ENCODE data around the gene NKX2-4. TPM values are rescaled to one million over a fixed set of nuclear protein-coding genes. Genes with fewer than 3 reads are reported as not detected.

NKX2-4 gene
- total RNA-seq, 1 experiment from 2014 or later = not detected

DNA sequence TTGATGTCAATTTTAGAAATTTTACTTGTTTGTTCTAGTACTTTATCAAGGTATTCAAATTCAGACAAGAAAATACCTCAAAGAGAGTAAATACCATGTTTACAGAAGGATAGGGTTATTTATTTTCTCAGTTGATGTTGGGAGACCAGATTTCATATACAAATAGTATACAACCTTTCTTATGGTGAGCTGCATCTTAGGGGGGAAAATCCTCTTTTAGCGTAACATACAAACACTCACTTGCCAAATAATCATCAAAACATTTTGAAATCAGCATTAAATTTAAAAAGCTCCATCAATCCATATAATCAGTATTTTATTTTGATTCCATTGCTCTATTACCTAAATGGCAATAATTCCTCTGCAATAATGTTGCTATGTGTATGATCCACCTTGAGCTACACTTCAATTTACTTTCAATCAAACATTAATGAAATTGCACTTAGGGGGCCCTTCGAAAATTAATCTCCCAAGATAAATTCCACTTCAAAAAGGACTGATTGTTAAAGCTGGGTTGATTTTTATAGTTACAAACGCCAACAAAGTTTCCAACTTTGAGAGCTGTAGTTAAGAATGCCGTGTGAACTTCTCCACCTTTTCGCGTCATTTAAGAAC lies 2.2 kb downstream of the NKX2-4 start:
- Mint-ChIP-seq H3K9me3 (ENCODE audit: low read depth, unreplicated experiment) (no peaks in the 10 kb centered on the region), H3K27ac (ENCODE audit: unreplicated experiment) (no peak overlapping the region)
- TF ChIP-seq, protein P1, sequence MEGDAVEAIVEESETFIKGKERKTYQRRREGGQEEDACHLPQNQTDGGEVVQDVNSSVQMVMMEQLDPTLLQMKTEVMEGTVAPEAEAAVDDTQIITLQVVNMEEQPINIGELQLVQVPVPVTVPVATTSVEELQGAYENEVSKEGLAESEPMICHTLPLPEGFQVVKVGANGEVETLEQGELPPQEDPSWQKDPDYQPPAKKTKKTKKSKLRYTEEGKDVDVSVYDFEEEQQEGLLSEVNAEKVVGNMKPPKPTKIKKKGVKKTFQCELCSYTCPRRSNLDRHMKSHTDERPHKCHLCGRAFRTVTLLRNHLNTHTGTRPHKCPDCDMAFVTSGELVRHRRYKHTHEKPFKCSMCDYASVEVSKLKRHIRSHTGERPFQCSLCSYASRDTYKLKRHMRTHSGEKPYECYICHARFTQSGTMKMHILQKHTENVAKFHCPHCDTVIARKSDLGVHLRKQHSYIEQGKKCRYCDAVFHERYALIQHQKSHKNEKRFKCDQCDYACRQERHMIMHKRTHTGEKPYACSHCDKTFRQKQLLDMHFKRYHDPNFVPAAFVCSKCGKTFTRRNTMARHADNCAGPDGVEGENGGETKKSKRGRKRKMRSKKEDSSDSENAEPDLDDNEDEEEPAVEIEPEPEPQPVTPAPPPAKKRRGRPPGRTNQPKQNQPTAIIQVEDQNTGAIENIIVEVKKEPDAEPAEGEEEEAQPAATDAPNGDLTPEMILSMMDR (IDR thresholded peaks at IDR 0.05; ENCODE audit: unreplicated experiment) = no peak

DNA sequence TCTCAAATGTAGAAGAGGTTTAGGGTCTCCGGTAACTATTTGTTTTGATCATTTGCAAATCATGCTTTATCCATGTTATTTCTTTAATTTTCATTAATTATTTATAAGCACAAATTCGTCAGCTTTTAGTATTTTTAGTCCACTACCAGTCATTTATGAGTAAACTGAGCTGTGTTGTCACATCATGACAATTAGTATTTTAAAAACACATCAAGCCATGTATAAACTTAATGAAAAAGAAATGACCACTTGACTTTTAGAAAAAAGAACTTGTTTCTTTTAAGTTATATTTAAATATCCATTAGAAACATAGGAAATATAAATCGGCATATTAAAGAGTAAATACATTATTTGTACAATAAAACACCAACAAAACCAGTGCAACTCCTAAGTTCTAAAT lies 2.8 kb downstream of the NKX2-4 start:
- H3K9me3 Mint-ChIP-seq (ENCODE audit: low read depth, unreplicated experiment) = no peaks in the 10 kb centered on the region
- H3K4me3 Mint-ChIP-seq (ENCODE audit: low read depth, unreplicated experiment) = no peak overlapping the region
- H3K27ac Mint-ChIP-seq (ENCODE audit: unreplicated experiment) = no peak overlapping the region
- no peak for DNase-seq
- no peaks in the 10 kb centered on the region for H3K36me3 Mint-ChIP-seq (ENCODE audit: insufficient read depth, unreplicated experiment)
- TF ChIP-seq, protein P1 (IDR thresholded peaks at IDR 0.05; ENCODE audit: unreplicated experiment) = no peak
- H3K4me1 Mint-ChIP-seq (ENCODE audit: low read depth, unreplicated experiment) = no peaks in the 10 kb centered on the region
- no peaks in the 10 kb centered on the region for H3K27me3 Mint-ChIP-seq (ENCODE audit: unreplicated experiment)
- intact Hi-C loops (cut with micrococcal nuclease; ENCODE audit: unreplicated experiment) = no loop called here
- CTCF ChIA-PET = no interaction called here
- BruUV-seq (replicated peaks) = no TSS peak

More for the DNA sequence above, 2.2 kb downstream of the NKX2-4 start:
- no TSS peak for BruUV-seq (replicated peaks)
- DNase-seq = no peak
- Mint-ChIP-seq H3K36me3 (ENCODE audit: insufficient read depth, unreplicated experiment) (no peaks in the 10 kb centered on the region), H3K4me3 (ENCODE audit: low read depth, unreplicated experiment) (no peak overlapping the region), H3K27me3 (ENCODE audit: unreplicated experiment) (no peaks in the 10 kb centered on the region), H3K4me1 (ENCODE audit: low read depth, unreplicated experiment) (no peaks in the 10 kb centered on the region)
- CTCF ChIA-PET = no interaction called here
- intact Hi-C loops (cut with micrococcal nuclease; ENCODE audit: unreplicated experiment) = no loop called here

DNA sequence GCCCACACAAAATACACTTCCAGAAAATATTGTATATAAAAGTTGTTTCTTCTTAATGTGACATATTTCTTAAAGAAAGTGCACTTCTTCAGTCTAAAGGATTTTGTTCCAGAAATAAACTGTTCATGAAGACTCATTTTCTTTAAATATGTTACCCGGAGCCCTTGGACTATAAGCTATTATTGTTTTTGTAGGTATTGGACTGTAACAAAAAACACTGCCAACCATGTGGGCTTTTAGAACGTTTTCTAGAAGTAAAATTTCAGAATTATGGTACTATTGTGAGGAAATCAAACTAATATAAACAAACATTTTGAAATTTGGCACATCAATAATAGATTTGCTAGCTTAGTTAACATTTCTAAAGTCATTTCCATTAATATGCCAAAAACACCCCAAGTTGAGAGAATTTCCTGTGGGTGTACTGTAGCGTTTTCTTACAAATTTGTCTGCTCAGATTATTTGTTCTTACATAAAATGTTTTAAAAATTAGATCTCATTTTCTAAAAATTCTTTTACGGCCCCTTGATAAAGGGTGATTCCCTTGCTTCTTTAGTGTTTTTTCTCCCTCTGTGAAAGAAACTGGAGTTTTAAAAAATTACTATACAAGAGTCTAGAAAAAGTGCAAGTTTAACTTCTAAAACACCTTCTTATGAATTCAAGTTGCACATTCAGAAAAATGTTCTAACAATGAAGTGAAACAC lies 3.4 kb downstream of the NKX2-4 start:
- Mint-ChIP-seq H3K27me3 (ENCODE audit: unreplicated experiment) (no peaks in the 10 kb centered on the region), H3K9me3 (ENCODE audit: low read depth, unreplicated experiment) (no peaks in the 10 kb centered on the region), H3K36me3 (ENCODE audit: insufficient read depth, unreplicated experiment) (no peaks in the 10 kb centered on the region), H3K4me1 (ENCODE audit: low read depth, unreplicated experiment) (no peaks in the 10 kb centered on the region), H3K4me3 (ENCODE audit: low read depth, unreplicated experiment) (no peak overlapping the region), H3K27ac (ENCODE audit: unreplicated experiment) (no peak overlapping the region)
- CTCF ChIA-PET = no interaction called here
- intact Hi-C loops (cut with micrococcal nuclease; ENCODE audit: unreplicated experiment) = no loop called here
- no TSS peak for BruUV-seq (replicated peaks)
- DNase-seq = no peak
- TF ChIP-seq, protein P1 (IDR thresholded peaks at IDR 0.05; ENCODE audit: unreplicated experiment) = no peak

DNA sequence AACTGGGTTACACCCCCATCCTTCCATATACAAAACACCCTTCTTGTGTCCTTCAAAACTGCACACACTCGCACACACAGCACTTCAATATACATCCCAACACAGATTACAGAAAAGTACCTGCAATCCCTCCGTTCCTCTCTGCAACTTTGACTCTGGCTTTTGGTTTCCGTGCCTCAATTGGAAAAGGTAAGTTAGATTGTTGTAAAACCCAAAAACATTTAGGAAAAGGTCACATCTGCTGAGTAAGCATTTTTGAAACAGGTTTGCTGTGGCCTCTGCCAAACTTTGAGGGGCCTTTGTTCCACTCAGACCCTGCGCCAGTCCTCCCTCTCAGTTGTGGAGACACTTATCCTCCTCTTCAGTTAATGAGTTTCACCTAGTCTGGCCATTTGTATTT lies 4.2 kb downstream of the NKX2-4 start:
- BruUV-seq (replicated peaks) = TSS peak; percentile 30
- no peaks in the 10 kb centered on the region for H3K27me3 Mint-ChIP-seq (ENCODE audit: unreplicated experiment)
- DNase-seq = no peak
- TF ChIP-seq, protein P1 (IDR thresholded peaks at IDR 0.05; ENCODE audit: unreplicated experiment) = no peak
- H3K27ac Mint-ChIP-seq (ENCODE audit: unreplicated experiment) = no peak overlapping the region
- H3K4me3 Mint-ChIP-seq (ENCODE audit: low read depth, unreplicated experiment) = no peak overlapping the region
- no peaks in the 10 kb centered on the region for H3K4me1 Mint-ChIP-seq (ENCODE audit: low read depth, unreplicated experiment)
- intact Hi-C loops (cut with micrococcal nuclease; ENCODE audit: unreplicated experiment) = no loop called here
- CTCF ChIA-PET = no interaction called here
- H3K36me3 Mint-ChIP-seq (ENCODE audit: insufficient read depth, unreplicated experiment) = no peaks in the 10 kb centered on the region
- no peaks in the 10 kb centered on the region for H3K9me3 Mint-ChIP-seq (ENCODE audit: low read depth, unreplicated experiment)
